GM12873 (cell line): ENCODE results near the gene STX16.

Experiments used
- TF ChIP-seq, protein P1 (sequence below): IDR thresholded peaks from 2 replicates; pipeline ENCODE4 v1.5.1; 2012; ENCODE audit warnings: low read depth, mild to moderate bottlenecking, moderate library complexity, low read length, control low read depth; ENCODE audit not compliant: insufficient read depth; ENCODE audit errors: missing control alignments

STX16 gene

DNA sequence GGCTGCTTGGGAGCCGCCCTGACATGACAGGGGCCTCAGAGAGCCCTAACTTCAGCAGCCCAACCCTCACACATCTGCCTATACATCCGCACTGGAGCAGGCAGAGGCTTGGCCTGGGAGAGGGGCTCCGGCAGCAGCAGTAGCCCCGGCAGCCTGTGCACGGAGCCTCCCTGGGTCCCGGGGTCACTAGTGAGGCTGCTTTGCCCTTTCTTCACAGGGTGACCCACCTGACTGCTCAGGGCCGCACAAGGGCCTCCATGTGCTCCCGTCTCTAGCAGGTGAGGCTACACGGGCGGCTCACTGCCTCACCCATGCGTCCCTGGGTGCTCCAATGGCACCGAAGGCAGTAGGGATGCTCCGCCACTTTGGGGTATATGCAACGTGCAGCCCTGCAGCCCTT is 36.7 kb upstream of the STX16 start:
- TF ChIP-seq, protein P1, sequence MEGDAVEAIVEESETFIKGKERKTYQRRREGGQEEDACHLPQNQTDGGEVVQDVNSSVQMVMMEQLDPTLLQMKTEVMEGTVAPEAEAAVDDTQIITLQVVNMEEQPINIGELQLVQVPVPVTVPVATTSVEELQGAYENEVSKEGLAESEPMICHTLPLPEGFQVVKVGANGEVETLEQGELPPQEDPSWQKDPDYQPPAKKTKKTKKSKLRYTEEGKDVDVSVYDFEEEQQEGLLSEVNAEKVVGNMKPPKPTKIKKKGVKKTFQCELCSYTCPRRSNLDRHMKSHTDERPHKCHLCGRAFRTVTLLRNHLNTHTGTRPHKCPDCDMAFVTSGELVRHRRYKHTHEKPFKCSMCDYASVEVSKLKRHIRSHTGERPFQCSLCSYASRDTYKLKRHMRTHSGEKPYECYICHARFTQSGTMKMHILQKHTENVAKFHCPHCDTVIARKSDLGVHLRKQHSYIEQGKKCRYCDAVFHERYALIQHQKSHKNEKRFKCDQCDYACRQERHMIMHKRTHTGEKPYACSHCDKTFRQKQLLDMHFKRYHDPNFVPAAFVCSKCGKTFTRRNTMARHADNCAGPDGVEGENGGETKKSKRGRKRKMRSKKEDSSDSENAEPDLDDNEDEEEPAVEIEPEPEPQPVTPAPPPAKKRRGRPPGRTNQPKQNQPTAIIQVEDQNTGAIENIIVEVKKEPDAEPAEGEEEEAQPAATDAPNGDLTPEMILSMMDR = no peak

DNA sequence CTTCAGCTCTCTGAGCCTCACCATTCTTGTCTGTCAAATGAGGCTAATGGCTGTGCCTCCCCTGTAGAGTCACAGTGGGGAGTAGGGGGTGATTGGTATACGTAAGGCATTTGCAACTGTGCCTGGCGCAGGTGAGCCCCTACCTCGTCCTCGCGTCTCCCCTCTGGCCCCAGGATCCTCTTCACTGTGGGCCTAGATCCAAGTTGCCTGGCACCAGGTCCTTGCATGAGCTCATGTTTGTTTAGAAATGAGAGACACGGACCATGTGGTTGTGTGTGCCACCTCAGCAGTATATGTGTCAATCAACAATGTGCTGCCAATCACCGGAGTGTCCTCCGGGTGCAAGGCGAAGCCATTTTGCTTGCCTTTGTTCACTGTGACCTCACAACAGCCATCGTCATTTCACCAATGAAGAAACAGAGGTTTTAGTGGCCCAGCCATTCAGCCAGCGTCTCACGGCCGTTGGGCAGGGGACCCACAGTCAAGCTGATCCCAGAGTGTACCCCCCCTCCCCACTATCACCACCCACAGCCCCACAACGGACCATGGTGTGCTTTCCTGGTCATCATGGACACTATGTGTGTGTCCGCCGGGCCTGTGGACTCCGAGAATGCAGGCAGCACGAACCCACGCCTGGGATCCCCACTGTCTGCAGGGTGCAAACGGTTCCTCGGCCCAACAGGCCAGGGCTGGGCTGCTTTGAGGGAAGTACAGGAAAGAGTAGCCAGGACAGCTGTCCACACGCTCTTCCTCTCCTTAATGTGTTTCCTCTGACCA is 35.9 kb upstream of the STX16 start:
- TF ChIP-seq, protein P1 = no peak

DNA sequence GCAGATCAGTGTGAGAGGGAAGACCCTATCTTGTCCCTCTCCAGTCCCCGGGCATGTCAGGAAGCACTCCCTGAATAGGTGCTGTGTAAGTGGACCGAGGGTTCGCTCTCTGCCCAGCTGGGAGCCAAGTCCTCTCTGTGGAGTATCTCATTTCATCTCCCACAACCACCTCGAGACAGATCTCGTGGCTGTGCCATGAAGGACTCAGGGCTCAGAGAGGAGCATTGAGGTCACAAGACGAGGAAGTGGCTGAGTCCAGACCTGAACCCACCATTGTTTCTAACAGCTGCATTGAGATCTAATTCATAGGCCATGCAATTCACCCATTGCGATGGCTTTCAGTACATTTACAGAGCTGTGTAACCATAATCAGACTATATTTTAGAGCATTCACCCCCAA is 34.7 kb upstream of the STX16 start:
- TF ChIP-seq, protein P1 = no peak

DNA sequence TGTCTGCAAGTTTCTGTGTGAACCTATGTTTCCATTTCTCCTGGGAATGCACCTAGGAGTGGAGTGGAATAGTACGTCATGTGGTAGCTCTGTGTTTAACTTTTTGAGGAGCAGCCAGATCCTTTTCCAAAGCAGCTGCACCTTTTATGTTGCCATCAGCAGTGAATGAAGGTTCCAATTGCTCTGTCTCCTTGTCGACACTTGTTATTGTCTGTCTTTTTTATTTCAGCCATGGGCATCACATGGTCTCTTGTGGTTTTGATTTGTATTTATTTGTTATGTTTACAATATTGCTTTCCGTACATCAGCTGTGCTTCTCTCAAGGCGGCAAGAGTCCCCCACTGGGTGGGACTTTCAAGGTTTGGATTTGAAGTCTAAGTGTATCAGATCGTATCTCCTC is 33.9 kb upstream of the STX16 start:
- TF ChIP-seq, protein P1 = no peak

DNA sequence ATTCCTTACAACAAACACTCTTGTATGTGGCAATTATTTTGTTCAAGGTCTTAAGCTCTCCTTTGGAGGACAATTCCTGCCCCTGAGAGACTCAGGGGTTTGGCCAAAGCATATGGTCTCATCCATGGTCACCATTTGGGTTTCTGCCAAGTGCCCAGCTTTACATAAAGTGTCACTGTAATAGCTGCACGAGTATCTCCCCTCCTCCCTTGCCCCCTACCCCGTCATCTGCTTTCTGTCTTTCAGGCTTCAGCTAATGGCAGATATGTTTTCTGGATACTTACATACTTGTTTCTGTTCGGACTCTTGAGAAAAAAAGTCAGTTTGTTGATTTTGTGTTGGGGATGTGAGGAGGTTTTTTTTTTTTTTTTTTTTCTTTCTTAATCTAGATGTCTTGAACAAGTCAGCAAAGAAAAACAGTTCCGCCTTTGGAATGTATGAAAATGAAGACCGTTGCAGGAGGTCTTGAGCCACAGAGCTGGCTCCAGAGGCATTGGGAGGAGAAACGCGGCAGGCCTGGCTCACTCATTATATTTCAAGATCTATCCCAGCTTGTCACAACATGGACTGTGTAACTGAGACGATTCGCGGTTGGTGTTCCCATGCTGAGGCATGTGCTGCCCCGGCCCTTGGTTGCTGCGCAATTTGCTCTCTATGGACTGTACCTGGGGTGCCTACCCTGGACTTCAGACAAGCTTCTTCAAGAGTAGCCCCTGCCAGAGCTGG is 32.6 kb upstream of the STX16 start:
- TF ChIP-seq, protein P1 = no peak

DNA sequence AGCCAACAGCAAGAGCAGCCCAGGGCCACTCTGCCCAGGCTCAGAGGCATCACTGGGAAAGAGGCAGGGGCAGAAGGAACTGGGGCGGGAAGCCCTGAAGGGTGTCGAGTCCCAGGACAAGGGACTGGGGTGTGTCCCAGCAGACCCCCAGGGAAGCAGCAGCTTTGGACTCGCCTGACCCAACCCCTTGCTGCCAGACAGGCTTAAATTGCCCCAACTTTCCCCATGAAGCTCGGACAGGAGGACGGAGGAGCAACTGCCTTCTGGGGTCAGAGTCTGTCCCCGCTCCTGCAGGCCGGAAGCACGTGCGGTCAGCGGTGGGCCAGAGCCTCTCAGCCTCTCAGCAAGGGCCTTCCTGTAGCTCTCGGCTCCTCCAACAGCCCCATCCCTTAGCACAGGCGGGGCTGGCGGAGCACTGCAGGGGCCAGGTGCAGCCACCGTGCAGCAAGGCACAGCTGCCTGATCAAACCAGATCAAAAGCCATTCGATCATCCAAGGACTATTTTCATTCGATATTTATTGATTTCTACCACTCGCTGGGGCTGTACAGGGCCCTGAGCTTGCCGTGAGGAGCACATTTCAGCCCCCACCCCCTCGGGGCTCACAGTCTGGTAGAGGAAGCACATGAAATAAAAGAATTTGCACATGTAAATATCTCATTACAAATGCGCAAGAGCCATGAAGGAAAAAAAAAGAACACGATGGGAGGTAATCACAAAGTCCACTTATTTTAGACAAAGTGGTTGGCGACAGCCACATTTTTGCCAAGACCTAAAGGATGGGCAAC is 31.8 kb upstream of the STX16 start:
- TF ChIP-seq, protein P1 = no peak
